ENCODE measurements around the gene SRGAP2C.
"Not testable (repeated sequence)": the region's sequence is repeated elsewhere in the genome, so short reads cannot be mapped to it uniquely, and the experiment has no call there.

GRCh38 chr1:121200985-121201981 is 16.5 kb downstream of the SRGAP2C start:
- not testable (repeated sequence) for TF ChIP-seq CTCF (IDR thresholded peaks at IDR 0.05); EP300 (IDR thresholded peaks at IDR 0.05); POLR2A (IDR thresholded peaks at IDR 0.05; ENCODE audit: low read depth); POLR2AphosphoS5 (IDR thresholded peaks at IDR 0.05)

All from esophagus muscularis mucosa (tissue), 4 donors.